EH (cell line): ENCODE data around the gene LPIN1.

ENCODE experiments used
- DNase-seq: peaks from one replicate; pipeline ENCODE4 v3.0.0-alpha.2; 2015; ENCODE audit warnings: low read depth

The LPIN1 gene, protein sequence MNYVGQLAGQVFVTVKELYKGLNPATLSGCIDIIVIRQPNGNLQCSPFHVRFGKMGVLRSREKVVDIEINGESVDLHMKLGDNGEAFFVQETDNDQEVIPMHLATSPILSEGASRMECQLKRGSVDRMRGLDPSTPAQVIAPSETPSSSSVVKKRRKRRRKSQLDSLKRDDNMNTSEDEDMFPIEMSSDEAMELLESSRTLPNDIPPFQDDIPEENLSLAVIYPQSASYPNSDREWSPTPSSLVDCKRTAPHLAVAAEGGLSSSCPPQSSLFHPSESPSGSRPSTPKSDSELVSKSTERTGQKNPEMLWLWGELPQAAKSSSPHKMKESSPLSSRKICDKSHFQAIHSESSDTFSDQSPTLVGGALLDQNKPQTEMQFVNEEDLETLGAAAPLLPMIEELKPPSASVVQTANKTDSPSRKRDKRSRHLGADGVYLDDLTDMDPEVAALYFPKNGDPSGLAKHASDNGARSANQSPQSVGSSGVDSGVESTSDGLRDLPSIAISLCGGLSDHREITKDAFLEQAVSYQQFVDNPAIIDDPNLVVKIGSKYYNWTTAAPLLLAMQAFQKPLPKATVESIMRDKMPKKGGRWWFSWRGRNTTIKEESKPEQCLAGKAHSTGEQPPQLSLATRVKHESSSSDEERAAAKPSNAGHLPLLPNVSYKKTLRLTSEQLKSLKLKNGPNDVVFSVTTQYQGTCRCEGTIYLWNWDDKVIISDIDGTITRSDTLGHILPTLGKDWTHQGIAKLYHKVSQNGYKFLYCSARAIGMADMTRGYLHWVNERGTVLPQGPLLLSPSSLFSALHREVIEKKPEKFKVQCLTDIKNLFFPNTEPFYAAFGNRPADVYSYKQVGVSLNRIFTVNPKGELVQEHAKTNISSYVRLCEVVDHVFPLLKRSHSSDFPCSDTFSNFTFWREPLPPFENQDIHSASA

DNA sequence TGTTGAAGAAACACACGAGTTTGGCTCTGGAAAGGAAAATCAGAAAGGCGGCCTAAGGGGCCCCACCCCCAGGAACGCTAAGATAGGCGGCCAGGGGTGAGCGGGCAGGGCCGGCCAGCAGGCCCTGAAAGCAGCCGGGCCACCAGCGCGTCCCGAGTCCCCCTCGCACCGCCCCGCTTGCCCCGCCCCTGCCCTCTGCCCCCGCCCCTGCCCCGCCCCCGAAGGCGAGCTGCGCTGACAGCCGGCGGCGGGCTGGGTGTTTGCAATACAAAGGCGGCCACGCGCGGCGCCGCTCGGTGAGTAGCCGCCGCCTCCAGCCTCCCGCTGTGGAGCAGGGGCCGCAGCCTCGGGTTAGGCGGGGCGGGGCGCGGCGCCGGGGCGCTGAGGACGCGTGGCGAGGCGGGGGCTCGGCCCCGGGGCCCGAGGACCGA, at the start of gene LPIN1:
Gene LPIN1 (plus strand): TSS at position 257 of the 431 bp plus-strand sequence. CDS start 18,910 bp downstream, outside the sequence.
- DNase-seq: peak; percentile 87

DNA sequence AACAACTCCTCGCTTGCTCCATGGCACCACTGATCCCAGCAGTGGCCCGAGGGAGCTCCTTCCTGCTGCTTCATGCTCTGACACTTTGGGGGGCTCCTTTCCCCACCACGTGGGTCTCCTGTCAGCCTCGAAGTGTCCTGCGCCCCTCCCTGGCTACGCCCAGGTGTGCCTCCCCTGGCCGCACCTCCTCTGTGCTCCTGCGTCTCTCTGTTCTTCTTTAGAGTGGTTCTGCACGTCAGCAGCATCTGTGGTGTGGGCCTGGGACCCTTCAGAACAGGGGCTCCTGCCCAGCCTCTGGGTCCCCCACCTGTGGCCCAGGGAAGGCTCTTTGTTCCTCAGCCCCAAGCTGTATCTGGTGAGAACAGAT, 49.7 kb upstream of the LPIN1 start:
- DNase-seq: no peak

DNA sequence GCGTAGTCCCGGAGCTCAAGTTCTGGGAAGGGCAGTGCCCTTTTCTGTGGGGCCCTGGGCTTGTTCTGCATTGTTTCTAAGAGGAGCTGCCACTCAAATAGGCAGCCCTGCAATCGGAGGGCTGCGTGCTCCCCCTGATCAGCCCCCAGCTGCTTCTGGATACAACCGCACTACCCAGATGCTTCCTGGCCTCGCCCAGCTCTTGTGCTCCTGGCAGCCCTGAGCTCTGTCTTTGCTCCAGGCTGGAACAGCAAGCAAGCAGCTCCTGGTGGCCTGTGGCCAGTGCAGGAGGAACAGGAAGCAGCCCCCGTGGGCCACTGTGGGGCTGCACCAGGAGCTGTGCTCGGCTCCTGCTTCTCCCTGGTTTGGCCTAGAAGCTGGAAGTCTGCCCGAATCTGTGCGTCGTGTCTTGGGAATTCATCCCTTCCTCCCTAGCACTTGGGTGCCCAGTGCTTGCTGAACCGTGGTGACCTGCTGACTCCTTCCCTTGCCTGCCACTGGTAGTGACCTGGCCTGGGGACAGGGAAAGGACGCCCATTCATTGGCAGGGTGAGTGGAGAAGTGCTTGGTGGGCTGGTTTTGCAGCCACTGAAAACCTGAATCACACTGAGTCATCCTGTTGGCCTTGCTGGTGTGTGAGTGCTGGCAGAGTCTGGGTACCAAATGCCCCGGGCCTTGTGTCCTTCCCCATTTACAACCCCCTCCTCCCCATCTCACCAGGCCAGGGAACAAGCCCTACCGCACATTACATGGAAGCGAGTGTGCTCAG, 49.1 kb upstream of the LPIN1 start:
- peak; percentile 95 for DNase-seq

GRCh38 chr2:11698009-11698922, 48.2 kb upstream of the LPIN1 start:
- DNase-seq: peak; percentile 84

GRCh38 chr2:11699686-11700670, 46.5 kb upstream of the LPIN1 start:
- no peak for DNase-seq

DNA sequence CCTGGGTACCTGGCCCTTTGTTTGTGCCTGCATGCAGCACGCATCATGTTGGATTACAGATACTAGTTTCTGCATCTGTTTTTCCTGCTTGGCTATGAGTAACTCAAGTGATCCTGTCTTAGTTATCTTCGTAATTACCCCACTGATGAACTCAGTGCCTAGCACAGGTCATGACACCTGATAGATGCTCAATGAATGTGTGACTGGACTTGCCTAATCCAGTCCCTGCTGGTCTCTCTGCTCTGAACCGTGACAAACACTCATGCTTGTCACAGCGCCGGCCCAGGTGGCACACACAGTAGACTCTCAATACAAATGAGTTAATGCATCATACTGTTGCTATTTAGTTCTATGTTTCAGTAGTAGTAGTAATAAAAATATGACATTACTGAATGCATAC, 45.2 kb upstream of the LPIN1 start:
- DNase-seq: no peak

DNA sequence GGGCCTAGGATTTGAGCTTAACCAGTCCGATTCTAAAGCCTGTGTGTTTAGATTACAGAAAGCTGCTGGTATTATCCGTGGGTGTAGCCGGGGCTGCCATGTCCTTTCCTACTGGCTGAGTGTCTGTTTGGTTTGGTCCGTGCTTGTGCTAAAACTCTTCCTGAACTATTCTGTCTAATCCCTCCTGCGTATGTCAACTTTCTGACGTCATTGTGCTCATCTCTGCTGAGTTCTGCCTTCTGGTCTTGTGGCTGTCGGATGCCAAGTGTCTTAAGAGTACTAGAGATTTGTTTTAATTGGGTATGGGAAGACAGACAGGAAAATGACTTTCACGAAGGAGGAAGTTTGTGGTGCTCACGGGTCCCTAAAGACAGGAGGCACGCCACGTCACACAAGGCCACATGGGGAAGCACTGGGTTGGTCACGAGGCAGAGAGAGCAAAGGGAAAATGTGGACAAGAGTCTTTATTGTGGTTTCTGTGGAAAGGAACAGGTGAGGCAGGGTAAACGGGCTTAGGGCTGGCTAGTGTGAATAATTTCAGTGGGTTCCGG, 44.6 kb upstream of the LPIN1 start:
- no peak for DNase-seq

- DNase-seq: no peak
Observed at GRCh38 chr2:11702946-11703345, 43.5 kb upstream of the LPIN1 start.

GRCh38 chr2:11703700-11704099, 42.7 kb upstream of the LPIN1 start:
- DNase-seq: peak; percentile 85

GRCh38 chr2:11705063-11705462, 41.4 kb upstream of the LPIN1 start:
- no peak for DNase-seq

- DNase-seq: no peak
Observed at GRCh38 chr2:11705711-11706110, 40.7 kb upstream of the LPIN1 start.

DNA sequence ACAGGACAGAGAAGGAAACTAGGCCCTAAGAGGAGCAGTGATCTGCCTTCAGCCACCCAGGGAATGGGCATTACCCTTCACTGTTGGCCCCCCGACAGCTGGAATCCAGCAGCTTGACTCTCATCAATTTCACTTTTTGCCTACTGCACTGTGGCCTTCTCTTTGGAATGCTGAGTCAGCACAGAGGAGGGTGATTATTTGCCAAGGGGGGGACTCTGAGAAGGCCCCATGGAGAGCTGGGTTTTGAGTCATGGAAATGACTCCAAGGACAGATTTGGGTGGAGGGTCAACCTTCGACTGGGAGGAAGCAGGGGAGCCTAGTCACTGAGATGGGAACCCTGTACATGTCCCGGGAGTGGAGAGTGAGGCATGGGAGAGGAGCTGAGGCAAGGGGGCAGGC, 38.3 kb upstream of the LPIN1 start:
- no peak for DNase-seq

DNA sequence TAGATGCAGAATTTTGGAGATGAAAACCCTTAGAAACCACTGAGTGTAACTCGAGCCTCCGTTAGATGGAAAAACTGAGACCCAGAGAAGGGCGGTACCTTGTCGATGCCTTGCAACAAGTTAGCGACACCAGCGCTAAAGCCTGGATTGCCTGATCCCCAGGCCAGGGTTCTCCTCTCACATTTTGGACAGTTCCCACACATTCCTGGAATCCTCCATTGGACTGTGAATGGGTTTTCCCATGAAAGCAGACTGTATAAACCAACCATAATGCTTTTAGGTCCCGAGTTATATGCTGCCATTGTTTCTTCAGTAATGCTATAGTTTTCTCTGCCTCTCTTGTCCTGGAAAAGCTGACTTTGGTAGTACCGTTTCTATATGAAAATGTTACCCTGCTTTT, 37.1 kb upstream of the LPIN1 start:
- DNase-seq: no peak

- DNase-seq: peak; percentile 79
Observed at GRCh38 chr2:11710210-11710609, 36.2 kb upstream of the LPIN1 start.

GRCh38 chr2:11710632-11711353, 35.6 kb upstream of the LPIN1 start:
- no peak for DNase-seq

- no peak for DNase-seq
Observed at GRCh38 chr2:11711354-11711716, 35.1 kb upstream of the LPIN1 start.

DNA sequence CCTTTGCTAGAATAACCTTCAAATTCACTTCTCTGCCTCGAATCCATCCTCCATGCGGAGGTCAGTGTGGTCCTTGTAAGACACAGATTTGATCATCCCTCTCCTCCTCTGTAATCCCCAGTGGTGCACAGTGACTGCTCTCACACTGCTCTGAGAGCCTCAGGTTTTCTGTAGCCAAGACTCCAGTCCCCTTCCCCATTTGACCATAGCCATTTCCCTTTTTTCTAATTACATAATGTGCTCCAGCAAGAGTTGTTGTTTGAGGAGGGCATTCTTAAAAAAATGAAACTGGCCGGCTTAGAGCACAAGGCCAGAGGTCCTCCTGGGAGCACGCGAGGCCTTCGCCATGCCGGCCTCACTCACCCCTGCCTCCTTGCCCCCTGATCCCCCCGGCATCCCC, 34.7 kb upstream of the LPIN1 start:
- DNase-seq: no peak

- no peak for DNase-seq
Observed at GRCh38 chr2:11712866-11713265, 33.6 kb upstream of the LPIN1 start.

- DNase-seq: no peak
Observed at GRCh38 chr2:11713815-11714214, 32.6 kb upstream of the LPIN1 start.
